NCI-H526 treated with DMSO at 0.1 percent for 48 hours (cell line): ENCODE measurements around the gene MMD.
A peak's percentile ranks its signal among the peaks of the same experiment; 100 is the strongest.
"Not testable (repeated sequence)": the region's sequence is repeated elsewhere in the genome, so short reads cannot be mapped to it uniquely, and the experiment has no call there.

Experiments
- DNase-seq: peaks from one replicate; lab custom pipeline; 2025; lab: John Stamatoyannopoulos, UW

MMD gene

GRCh38 chr17:55421179-55421934, at the start of gene MMD:
Gene MMD, minus strand, starts transcription at chr17:55421835. Its CDS starts 140 bp downstream, at chr17:55421695.
- DNase-seq, result peak; percentile 27

- DNase-seq, result no peak
Observed at GRCh38 chr17:55466671-55467070, 45.0 kb upstream of the MMD start.

- DNase-seq, result not testable (repeated sequence)
Observed at GRCh38 chr17:55465771-55466170, 44.1 kb upstream of the MMD start.

- DNase-seq, result no peak
Observed at GRCh38 chr17:55463600-55463999, 42.0 kb upstream of the MMD start.

- DNase-seq, result no peak
Observed at GRCh38 chr17:55462711-55463110, 41.1 kb upstream of the MMD start.

GRCh38 chr17:55462234-55462633, 40.6 kb upstream of the MMD start:
- no peak for DNase-seq

- DNase-seq, result no peak
Observed at GRCh38 chr17:55458978-55459377, 37.3 kb upstream of the MMD start.

GRCh38 chr17:55458287-55458900, 36.8 kb upstream of the MMD start:
- no peak for DNase-seq

GRCh38 chr17:55456307-55457240, 34.9 kb upstream of the MMD start:
- DNase-seq, result no peak

GRCh38 chr17:55454906-55455474, 33.4 kb upstream of the MMD start:
- DNase-seq, result peak; percentile 8

GRCh38 chr17:55453839-55454557, 32.4 kb upstream of the MMD start:
- DNase-seq, result no peak

- no peak for DNase-seq
Observed at GRCh38 chr17:55452139-55452790, 30.6 kb upstream of the MMD start.

GRCh38 chr17:55451758-55452138, 30.1 kb upstream of the MMD start:
- no peak for DNase-seq

- DNase-seq, result no peak
Observed at GRCh38 chr17:55451203-55451641, 29.6 kb upstream of the MMD start.

GRCh38 chr17:55450232-55450825, 28.7 kb upstream of the MMD start:
- no peak for DNase-seq

GRCh38 chr17:55448681-55449080, 27.0 kb upstream of the MMD start:
- no peak for DNase-seq

- DNase-seq, result no peak
Observed at GRCh38 chr17:55446581-55447205, 25.1 kb upstream of the MMD start.

- not testable (repeated sequence) for DNase-seq
Observed at GRCh38 chr17:55446004-55446403, 24.4 kb upstream of the MMD start.

- DNase-seq, result no peak
Observed at GRCh38 chr17:55444471-55445441, 23.1 kb upstream of the MMD start.
